ENCODE results near the gene CHST9. TPM values are rescaled to one million over a fixed set of nuclear protein-coding genes. Genes with fewer than 3 reads are reported as not detected.

Gene CHST9
- polyA plus RNA-seq, 2 of the 4 experiments (the other 2 are of a cell fraction) = 0.06 TPM; not detected in 1

- DNase-seq (ENCODE audit: low read depth in 1 of 2, low spot score in 1 of 2) (no peak), FAIRE-seq (no peak), ATAC-seq (no peak)
- ChIA-PET POLR2A (no interaction called here), CTCF (no interaction called here)
- H3K4me2 ChIP-seq = no peak overlapping the region
- H3K4me3 ChIP-seq = no peak overlapping the region
- TF ChIP-seq REST (IDR thresholded peaks at IDR 0.05) = no peak
- TF ChIP-seq FOSB (CRISPR knock-in tag; IDR thresholded peaks at IDR 0.05) = no peak
- no peak for TF ChIP-seq JUN (IDR thresholded peaks at IDR 0.05)
- TF ChIP-seq EHF (CRISPR knock-in tag; IDR thresholded peaks at IDR 0.05) = no peak
- no peak for TF ChIP-seq MAZ (IDR thresholded peaks at IDR 0.05; ENCODE audit: borderline replicate concordance, low read depth, low read length)
- TF ChIP-seq HOXA7 (CRISPR knock-in tag; IDR thresholded peaks at IDR 0.05) = no peak
- TF ChIP-seq ZC3H11A (IDR thresholded peaks at IDR 0.05) = no peak
- no peak for TF ChIP-seq CHD4 (IDR thresholded peaks at IDR 0.05; ENCODE audit: borderline replicate concordance)
- no peak for TF ChIP-seq CBX2 (IDR thresholded peaks at IDR 0.05; ENCODE audit: borderline replicate concordance, low read depth)
- no peak for TF ChIP-seq BHLHE40 (IDR thresholded peaks at IDR 0.05; ENCODE audit: low read depth, low read length)
- no peak for TF ChIP-seq RCOR1 (IDR thresholded peaks at IDR 0.05; ENCODE audit: low read depth, low read length)
- no peak for TF ChIP-seq ZNF302 (CRISPR knock-in tag; IDR thresholded peaks at IDR 0.05)
- TF ChIP-seq CEBPB (IDR thresholded peaks at IDR 0.05) = no peak
- no peaks in the 10 kb centered on the region for H3K4me1 ChIP-seq
- no peaks in the 10 kb centered on the region for H3K9me3 ChIP-seq
- H3K27ac ChIP-seq = no peak overlapping the region
Measured at GRCh38 chr18:27141876-27142275, 43.2 kb downstream of the CHST9 start.

- TF ChIP-seq EP300 (IDR thresholded peaks at IDR 0.05) (no peak), GATA3 (IDR thresholded peaks at IDR 0.05; ENCODE audit: borderline replicate concordance) (no peak), CBX8 (IDR thresholded peaks at IDR 0.05) (no peak), HEYL (CRISPR knock-in tag; IDR thresholded peaks at IDR 0.05) (no peak), POLR2AphosphoS2 (conservative IDR thresholded peaks at IDR 0.05; ENCODE audit: low read length) (no peak), NPAS2 (CRISPR knock-in tag; IDR thresholded peaks at IDR 0.05; ENCODE audit: borderline replicate concordance) (no peak), PHF8 (IDR thresholded peaks at IDR 0.05; ENCODE audit: borderline replicate concordance, low read depth) (no peak), HOXB5 (CRISPR knock-in tag; IDR thresholded peaks at IDR 0.05) (no peak), ELK1 (IDR thresholded peaks at IDR 0.05; ENCODE audit: low read depth, low read length) (no peak), USF2 (IDR thresholded peaks at IDR 0.05) (no peak), MAX (IDR thresholded peaks at IDR 0.05) (no peak), ZFP36 (IDR thresholded peaks at IDR 0.05; ENCODE audit: borderline replicate concordance, partially characterized antibody) (no peak), RAD21 (conservative IDR thresholded peaks at IDR 0.05 in 1 of 2, IDR thresholded peaks at IDR 0.05 in 1 of 2) (no peak), HOXB13 (CRISPR knock-in tag; IDR thresholded peaks at IDR 0.05; ENCODE audit: low read depth) (no peak), JUN (IDR thresholded peaks at IDR 0.05) (no peak), ZSCAN20 (CRISPR knock-in tag; IDR thresholded peaks at IDR 0.05) (no peak), BHLHE40 (IDR thresholded peaks at IDR 0.05; ENCODE audit: low read depth, low read length) (no peak)
- ATAC-seq = no peak
- Histone ChIP-seq H3K9me3 (no peaks in the 10 kb centered on the region), H3K4me3 (no peak overlapping the region), H3K4me2 (no peak overlapping the region), H3K27ac (no peak overlapping the region), H3K4me1 (peaks cover 8% of the 10 kb centered on the region)
- no peak for FAIRE-seq
- POLR2A ChIA-PET = no interaction called here
- CTCF ChIA-PET = no interaction called here
- 14% methylated on average over 1 of the region's 1 CpG for WGBS (ENCODE audit: missing lambda C conversion rate)
- no peak for DNase-seq (ENCODE audit: low read depth in 1 of 2, low spot score in 1 of 2)
Measured at GRCh38 chr18:27138079-27138478, 47.0 kb downstream of the CHST9 start.

All from A549 (cell line).